ENCODE results near the gene PHF3. TPM values are rescaled to one million over a fixed set of nuclear protein-coding genes. Genes with fewer than 3 reads are reported as not detected.

Gene PHF3
- total and polyA plus RNA-seq, 2 experiments from 2014 or later: 37.1 to 77.3 TPM

GRCh38 chr6:63716169-63716568, 80.6 kb downstream of the PHF3 start:
- Mint-ChIP-seq H3K36me3 (ENCODE audit: low read depth) (peaks cover 23% of the 10 kb centered on the region), H3K4me1 (no peaks in the 10 kb centered on the region), H3K4me3 (no peak overlapping the region), H3K27ac (no peak overlapping the region), H3K9me3 (no peaks in the 10 kb centered on the region), H3K27me3 (ENCODE audit: insufficient read depth, low read depth, poor library complexity) (no peaks in the 10 kb centered on the region)
- Histone ChIP-seq H2AFZ (no peak overlapping the region), H3K4me2 (no peak overlapping the region), H3K4me3 (no peak overlapping the region), H3K9me2 (ENCODE audit: insufficient read depth) (no peaks in the 10 kb centered on the region), H3K36me3 (ENCODE audit: insufficient read depth) (peaks cover 16% of the 10 kb centered on the region), H4K20me1 (replicated peaks; ENCODE audit: insufficient read depth) (peaks cover 3% of the 10 kb centered on the region; the same call in 1 of the 2 replicates), H3K79me2 (replicated peaks; ENCODE audit: insufficient read depth) (no peaks in the 10 kb centered on the region), H3K4me1 (ENCODE audit: insufficient read depth) (no peaks in the 10 kb centered on the region), H3K27me3 (ENCODE audit: insufficient read depth) (no peaks in the 10 kb centered on the region), H3F3A (replicated peaks; ENCODE audit: low read depth) (no peaks in the 10 kb centered on the region), H3K27ac (ENCODE audit: low read depth) (no peak overlapping the region)
- TF ChIP-seq ZNF331 (CRISPR knock-in tag; IDR thresholded peaks at IDR 0.05; ENCODE audit: low read depth) (no peak), REST (IDR thresholded peaks at IDR 0.05; ENCODE audit: unreplicated experiment) (no peak), CREB1 (CRISPR knock-in tag; IDR thresholded peaks at IDR 0.05; ENCODE audit: low read depth) (no peak), ETS1 (IDR thresholded peaks at IDR 0.05) (no peak), EZH2phosphoT487 (IDR thresholded peaks at IDR 0.05; ENCODE audit: unreplicated experiment) (no peak), POLR2AphosphoS5 (IDR thresholded peaks at IDR 0.05; ENCODE audit: low read depth) (no peak), ZNF462 (CRISPR knock-in tag; IDR thresholded peaks at IDR 0.05) (no peak), ZNF114 (CRISPR knock-in tag; IDR thresholded peaks at IDR 0.05) (no peak), STAT1 (IDR thresholded peaks at IDR 0.05; ENCODE audit: unreplicated experiment) (no peak)
- DNase-seq (ENCODE audit: low spot score): no peak
- no peak for ATAC-seq
